SK-N-SH treated with all-trans-retinoic acid at 6 μM for 48 hours (cell line): ENCODE data around the gene FAXDC2.

Experiments used
- ATAC-seq: fragments of 200-7000 bp; cut with Tn5 transposase; 3 replicates; pipeline ENCODE4 v1.9.1; 2020; ENCODE audit warnings: mild to moderate bottlenecking, moderate library complexity
- ARNTL ChIP-seq: fragments of 450-650 bp; formaldehyde crosslinking; IDR thresholded peaks from 2 replicates; pipeline ENCODE4 v1.5.0; 2020; ENCODE audit warnings: low read depth, mild to moderate bottlenecking, moderate library complexity, borderline replicate concordance
- BACH2 ChIP-seq: fragments of 250-450 bp; sonication (Bioruptor Pico); IDR thresholded peaks from 2 replicates; pipeline ENCODE4 v1.9.0; 2021; ENCODE audit warnings: mild to moderate bottlenecking, borderline replicate concordance
- CSDC2 ChIP-seq: fragments of 250-450 bp; sonication (Bioruptor Pico); IDR thresholded peaks from 2 replicates; pipeline ENCODE4 v1.5.0; 2020; ENCODE audit warnings: mild to moderate bottlenecking, moderate library complexity
- ISL1 ChIP-seq: fragments of 250-450 bp; sonication (Bioruptor Pico); IDR thresholded peaks from 2 replicates; pipeline ENCODE4 v2.1.2; 2022; ENCODE audit warnings: mild to moderate bottlenecking, moderate library complexity
- OSR1 ChIP-seq: fragments of 250-450 bp; sonication (Bioruptor Pico); IDR thresholded peaks from 2 replicates; pipeline ENCODE4 v1.8.0; 2022; ENCODE audit warnings: moderate library complexity, mild to moderate bottlenecking, inconsistent platforms
- PPARA ChIP-seq: fragments of 250-450 bp; sonication (Bioruptor Pico); IDR thresholded peaks from 2 replicates; pipeline ENCODE4 v1.5.0; 2020; ENCODE audit warnings: mild to moderate bottlenecking, borderline replicate concordance
- RARB ChIP-seq: fragments of 250-450 bp; sonication (Bioruptor Pico); IDR thresholded peaks from 2 replicates; pipeline ENCODE4 v1.8.0; 2021; ENCODE audit warnings: mild to moderate bottlenecking, moderate library complexity
- SNAI2 ChIP-seq: fragments of 250-450 bp; sonication (Bioruptor Pico); IDR thresholded peaks from 2 replicates; pipeline ENCODE4 v1.5.0; 2020; ENCODE audit warnings: mild to moderate bottlenecking, moderate library complexity
- TCF4 ChIP-seq: fragments of 250-450 bp; sonication (Bioruptor Pico); IDR thresholded peaks from 2 replicates; pipeline ENCODE4 v1.8.0; 2021; ENCODE audit warnings: mild to moderate bottlenecking, moderate library complexity, borderline replicate concordance
- TOX ChIP-seq: fragments of 250-450 bp; sonication (Bioruptor Pico); IDR thresholded peaks from 2 replicates; pipeline ENCODE4 v1.8.0; 2021; ENCODE audit warnings: mild to moderate bottlenecking, moderate library complexity, borderline replicate concordance
- ZC3H10 ChIP-seq: fragments of 250-450 bp; sonication (Bioruptor Pico); IDR thresholded peaks from 2 replicates; pipeline ENCODE4 v1.5.1; 2021; ENCODE audit warnings: mild to moderate bottlenecking, moderate library complexity
- ZFP3 ChIP-seq: fragments of 250-450 bp; sonication (Bioruptor Pico); IDR thresholded peaks from 2 replicates; pipeline ENCODE4 v1.5.0; 2020; ENCODE audit warnings: mild to moderate bottlenecking, moderate library complexity
- ZFP30 ChIP-seq: fragments of 450-650 bp; formaldehyde crosslinking; IDR thresholded peaks from 2 replicates; pipeline ENCODE4 v1.5.0; 2022; ENCODE audit warnings: mild to moderate bottlenecking, moderate library complexity
- ZNF565 ChIP-seq: fragments of 450-650 bp; formaldehyde crosslinking; conservative IDR thresholded peaks from 2 replicates; pipeline ENCODE4 v1.5.0; 2020; ENCODE audit warnings: low read depth, mild to moderate bottlenecking, moderate library complexity
- ZNF70 ChIP-seq: fragments of 450-650 bp; formaldehyde crosslinking; IDR thresholded peaks from 2 replicates; pipeline ENCODE4 v1.5.0; 2020; ENCODE audit warnings: mild to moderate bottlenecking, moderate library complexity
- TF ChIP-seq, protein P1 (sequence below): fragments of 250-450 bp; sonication (Bioruptor Pico); IDR thresholded peaks from 2 replicates; pipeline ENCODE4 v1.5.1; 2021; ENCODE audit warnings: mild to moderate bottlenecking, moderate library complexity
- TF ChIP-seq, protein P2 (sequence below): fragments of 250-450 bp; sonication (Bioruptor Pico); IDR thresholded peaks from 2 replicates; pipeline ENCODE4 v1.5.0; 2020; ENCODE audit warnings: mild to moderate bottlenecking, moderate library complexity
- TF ChIP-seq, protein P3 (sequence below): fragments of 250-450 bp; sonication (Bioruptor Pico); IDR thresholded peaks from 2 replicates; pipeline ENCODE4 v1.8.0; 2020; ENCODE audit warnings: mild to moderate bottlenecking, moderate library complexity, borderline replicate concordance
- TF ChIP-seq, protein P4 (sequence below): fragments of 250-450 bp; sonication (Bioruptor Pico); IDR thresholded peaks from 2 replicates; pipeline ENCODE4 v1.8.0; 2021; ENCODE audit warnings: low read depth, mild to moderate bottlenecking, moderate library complexity, borderline replicate concordance

The FAXDC2 gene

DNA sequence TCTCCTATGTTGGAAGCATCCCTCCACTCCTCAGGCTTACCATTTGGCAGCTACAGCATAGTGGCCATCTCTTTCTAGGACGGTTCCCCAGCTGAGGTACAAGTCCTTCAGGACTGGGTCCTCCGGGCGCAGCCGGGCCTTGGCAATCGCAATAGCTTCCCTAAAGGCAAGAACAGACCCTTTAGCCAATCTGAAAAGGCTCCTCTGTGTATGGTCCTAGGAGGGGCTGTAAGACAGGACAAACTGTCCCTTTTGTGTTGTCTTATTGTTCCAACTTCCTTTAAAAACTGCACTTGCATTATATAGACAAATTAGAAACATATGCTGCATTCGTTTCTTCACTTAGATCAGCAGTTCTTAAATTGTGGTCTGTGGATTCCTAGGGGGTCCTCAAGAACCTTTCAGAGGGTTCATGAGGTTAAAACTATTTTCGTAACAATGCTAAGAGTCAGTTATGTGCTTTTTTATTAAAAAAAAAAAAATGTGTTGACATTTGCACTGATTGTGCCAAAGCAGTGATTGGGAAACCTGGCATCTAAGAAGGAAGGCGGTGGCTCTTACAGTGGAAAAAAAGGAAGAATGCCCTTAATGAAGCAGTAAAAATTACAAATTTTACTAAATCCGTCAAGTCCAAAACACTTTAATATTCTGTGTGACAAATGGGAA, 48.9 kb upstream of the FAXDC2 start:
- ATAC-seq, result no peak
- no peak for TF ChIP-seq SNAI2 (CRISPR knock-in tag)

DNA sequence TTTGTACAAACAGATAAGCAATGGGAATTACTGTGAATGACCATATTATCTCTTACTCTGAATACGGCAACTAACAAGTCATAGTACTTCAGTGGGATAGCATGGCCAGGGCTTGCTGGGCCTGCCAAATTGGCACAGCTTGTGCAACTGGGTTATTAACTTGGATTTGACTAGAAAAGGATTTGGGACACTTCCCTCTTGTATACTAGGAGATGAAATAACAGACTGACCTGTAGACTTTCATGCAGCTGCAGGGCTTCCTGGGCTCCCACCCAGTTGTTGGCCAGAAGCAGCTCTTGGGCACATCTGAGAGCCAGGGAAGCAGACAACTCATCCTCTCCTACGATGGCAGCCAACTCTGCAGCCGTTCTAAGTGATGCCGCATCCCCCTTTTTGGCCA, 47.8 kb upstream of the FAXDC2 start:
- no peak for TF ChIP-seq ARNTL
- TF ChIP-seq ZFP30 (CRISPR knock-in tag), result no peak
- no peak for TF ChIP-seq BACH2
- ATAC-seq, result no peak

DNA sequence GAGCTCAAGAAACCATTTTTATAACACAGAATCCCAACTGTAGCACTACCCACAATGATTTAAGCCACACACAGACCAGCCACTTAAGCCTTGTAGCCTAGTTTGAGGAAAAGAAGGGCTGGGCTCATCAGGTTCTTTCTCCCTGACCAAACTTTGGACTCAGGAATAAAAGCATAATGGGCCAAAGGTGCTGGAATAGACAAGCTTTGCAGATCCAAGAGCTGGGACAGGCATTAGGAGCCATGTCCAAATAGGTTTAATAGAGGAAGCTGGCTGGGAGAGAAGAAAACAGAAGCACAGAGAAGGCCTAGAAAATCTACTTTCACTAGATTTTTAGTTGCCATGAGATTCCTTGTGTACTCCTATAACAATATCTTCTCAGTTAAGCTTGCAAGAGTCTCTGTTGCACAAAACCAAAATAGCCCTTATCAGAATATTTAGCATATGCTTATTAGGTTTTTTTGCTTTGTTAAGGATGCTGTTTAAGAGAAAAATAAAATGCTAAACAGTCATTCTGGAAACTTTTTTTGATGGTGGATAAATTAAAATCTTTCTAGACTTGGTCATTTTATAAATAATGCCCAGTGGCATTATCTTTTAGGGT, 46.3 kb upstream of the FAXDC2 start:
- TF ChIP-seq ZNF565 (CRISPR knock-in tag), result no peak
- TF ChIP-seq OSR1 (CRISPR knock-in tag), result no peak
- TF ChIP-seq, protein P1, sequence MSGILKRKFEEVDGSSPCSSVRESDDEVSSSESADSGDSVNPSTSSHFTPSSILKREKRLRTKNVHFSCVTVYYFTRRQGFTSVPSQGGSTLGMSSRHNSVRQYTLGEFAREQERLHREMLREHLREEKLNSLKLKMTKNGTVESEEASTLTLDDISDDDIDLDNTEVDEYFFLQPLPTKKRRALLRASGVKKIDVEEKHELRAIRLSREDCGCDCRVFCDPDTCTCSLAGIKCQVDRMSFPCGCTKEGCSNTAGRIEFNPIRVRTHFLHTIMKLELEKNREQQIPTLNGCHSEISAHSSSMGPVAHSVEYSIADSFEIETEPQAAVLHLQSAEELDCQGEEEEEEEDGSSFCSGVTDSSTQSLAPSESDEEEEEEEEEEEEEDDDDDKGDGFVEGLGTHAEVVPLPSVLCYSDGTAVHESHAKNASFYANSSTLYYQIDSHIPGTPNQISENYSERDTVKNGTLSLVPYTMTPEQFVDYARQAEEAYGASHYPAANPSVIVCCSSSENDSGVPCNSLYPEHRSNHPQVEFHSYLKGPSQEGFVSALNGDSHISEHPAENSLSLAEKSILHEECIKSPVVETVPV, result no peak
- no peak for TF ChIP-seq ZNF70 (CRISPR knock-in tag)
- TF ChIP-seq, protein P2, sequence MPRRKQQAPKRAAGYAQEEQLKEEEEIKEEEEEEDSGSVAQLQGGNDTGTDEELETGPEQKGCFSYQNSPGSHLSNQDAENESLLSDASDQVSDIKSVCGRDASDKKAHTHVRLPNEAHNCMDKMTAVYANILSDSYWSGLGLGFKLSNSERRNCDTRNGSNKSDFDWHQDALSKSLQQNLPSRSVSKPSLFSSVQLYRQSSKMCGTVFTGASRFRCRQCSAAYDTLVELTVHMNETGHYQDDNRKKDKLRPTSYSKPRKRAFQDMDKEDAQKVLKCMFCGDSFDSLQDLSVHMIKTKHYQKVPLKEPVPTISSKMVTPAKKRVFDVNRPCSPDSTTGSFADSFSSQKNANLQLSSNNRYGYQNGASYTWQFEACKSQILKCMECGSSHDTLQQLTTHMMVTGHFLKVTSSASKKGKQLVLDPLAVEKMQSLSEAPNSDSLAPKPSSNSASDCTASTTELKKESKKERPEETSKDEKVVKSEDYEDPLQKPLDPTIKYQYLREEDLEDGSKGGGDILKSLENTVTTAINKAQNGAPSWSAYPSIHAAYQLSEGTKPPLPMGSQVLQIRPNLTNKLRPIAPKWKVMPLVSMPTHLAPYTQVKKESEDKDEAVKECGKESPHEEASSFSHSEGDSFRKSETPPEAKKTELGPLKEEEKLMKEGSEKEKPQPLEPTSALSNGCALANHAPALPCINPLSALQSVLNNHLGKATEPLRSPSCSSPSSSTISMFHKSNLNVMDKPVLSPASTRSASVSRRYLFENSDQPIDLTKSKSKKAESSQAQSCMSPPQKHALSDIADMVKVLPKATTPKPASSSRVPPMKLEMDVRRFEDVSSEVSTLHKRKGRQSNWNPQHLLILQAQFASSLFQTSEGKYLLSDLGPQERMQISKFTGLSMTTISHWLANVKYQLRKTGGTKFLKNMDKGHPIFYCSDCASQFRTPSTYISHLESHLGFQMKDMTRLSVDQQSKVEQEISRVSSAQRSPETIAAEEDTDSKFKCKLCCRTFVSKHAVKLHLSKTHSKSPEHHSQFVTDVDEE, result no peak
- TF ChIP-seq RARB (CRISPR knock-in tag), result no peak
- no peak for TF ChIP-seq ISL1
- no peak for TF ChIP-seq ARNTL
- TF ChIP-seq SNAI2 (CRISPR knock-in tag), result no peak
- TF ChIP-seq BACH2, result no peak
- TF ChIP-seq ZC3H10 (CRISPR knock-in tag), result no peak
- TF ChIP-seq TCF4 (CRISPR knock-in tag), result no peak
- no peak for TF ChIP-seq CSDC2
- TF ChIP-seq, protein P3, sequence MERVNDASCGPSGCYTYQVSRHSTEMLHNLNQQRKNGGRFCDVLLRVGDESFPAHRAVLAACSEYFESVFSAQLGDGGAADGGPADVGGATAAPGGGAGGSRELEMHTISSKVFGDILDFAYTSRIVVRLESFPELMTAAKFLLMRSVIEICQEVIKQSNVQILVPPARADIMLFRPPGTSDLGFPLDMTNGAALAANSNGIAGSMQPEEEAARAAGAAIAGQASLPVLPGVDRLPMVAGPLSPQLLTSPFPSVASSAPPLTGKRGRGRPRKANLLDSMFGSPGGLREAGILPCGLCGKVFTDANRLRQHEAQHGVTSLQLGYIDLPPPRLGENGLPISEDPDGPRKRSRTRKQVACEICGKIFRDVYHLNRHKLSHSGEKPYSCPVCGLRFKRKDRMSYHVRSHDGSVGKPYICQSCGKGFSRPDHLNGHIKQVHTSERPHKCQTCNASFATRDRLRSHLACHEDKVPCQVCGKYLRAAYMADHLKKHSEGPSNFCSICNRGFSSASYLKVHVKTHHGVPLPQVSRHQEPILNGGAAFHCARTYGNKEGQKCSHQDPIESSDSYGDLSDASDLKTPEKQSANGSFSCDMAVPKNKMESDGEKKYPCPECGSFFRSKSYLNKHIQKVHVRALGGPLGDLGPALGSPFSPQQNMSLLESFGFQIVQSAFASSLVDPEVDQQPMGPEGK (CRISPR knock-in tag), result no peak
- TF ChIP-seq PPARA (CRISPR knock-in tag), result no peak
- no peak for TF ChIP-seq ZFP30 (CRISPR knock-in tag)
- ATAC-seq, result no peak

DNA sequence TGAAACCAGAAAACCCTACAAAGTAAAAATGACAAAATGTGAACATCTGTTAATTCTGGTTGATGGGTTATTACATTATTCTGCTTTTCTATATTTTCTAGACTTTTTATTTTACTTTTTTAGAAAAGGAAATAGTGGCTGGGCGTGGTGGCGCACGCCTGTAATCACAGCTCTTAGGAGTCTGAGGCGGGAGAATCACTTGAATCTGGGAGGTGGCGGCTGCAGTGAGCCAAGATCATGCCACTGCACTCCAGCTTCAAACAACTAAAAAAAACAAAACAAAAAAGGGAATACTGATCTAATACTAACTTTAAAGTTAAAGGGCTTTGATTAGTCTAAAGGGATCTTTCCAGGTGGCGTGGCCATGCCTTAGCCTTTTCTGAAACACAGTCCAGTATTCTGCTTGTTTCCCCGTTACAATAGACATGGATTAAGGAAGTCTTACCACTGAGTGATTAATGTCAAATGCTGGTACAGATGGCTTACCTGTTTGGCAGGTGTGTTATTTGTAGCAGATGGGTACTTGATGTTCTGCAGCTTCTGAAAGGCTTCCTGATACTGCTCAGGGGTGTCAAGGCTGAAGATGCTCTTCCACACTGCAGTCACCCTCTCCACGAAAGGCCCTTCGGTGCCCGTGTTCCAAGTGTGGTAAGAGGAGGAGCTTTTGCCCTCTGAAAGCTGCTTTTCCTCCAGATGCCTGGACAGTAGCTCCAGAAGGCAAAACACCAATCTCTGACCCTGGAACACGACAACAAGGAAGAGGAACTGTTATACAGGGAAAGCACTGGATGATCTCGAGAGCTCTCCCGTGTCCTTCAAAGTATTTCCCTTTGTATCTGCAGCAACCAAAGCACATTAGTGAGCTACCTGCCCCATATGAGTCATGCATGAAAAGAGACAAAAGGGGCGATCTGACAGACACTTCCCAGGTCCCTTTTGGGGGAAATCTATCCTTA, 45.5 kb upstream of the FAXDC2 start:
- ATAC-seq, result no peak
- TF ChIP-seq PPARA (CRISPR knock-in tag) (no peak), ZNF565 (CRISPR knock-in tag) (no peak), ZFP30 (CRISPR knock-in tag) (no peak), OSR1 (CRISPR knock-in tag) (no peak), CSDC2 (no peak), TOX (CRISPR knock-in tag) (no peak), BACH2 (no peak), ZFP3 (no peak)
- TF ChIP-seq, protein P4, sequence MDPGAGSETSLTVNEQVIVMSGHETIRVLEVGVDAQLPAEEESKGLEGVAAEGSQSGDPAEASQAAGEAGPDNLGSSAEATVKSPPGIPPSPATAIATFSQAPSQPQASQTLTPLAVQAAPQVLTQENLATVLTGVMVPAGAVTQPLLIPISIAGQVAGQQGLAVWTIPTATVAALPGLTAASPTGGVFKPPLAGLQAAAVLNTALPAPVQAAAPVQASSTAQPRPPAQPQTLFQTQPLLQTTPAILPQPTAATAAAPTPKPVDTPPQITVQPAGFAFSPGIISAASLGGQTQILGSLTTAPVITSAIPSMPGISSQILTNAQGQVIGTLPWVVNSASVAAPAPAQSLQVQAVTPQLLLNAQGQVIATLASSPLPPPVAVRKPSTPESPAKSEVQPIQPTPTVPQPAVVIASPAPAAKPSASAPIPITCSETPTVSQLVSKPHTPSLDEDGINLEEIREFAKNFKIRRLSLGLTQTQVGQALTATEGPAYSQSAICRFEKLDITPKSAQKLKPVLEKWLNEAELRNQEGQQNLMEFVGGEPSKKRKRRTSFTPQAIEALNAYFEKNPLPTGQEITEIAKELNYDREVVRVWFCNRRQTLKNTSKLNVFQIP (CRISPR knock-in tag), result no peak
- TF ChIP-seq, protein P2, result no peak
- TF ChIP-seq, protein P1, result no peak
